Liver (tissue), 9 donors: Measurements from ENCODE around the gene LRRC36. TPM values are rescaled to one million over a fixed set of nuclear protein-coding genes. Genes with fewer than 3 reads are reported as not detected.

Experiments
- DNase-seq: peaks from one replicate; pipeline ENCODE4 v3.0.0-alpha.2; 2017; ENCODE audit warnings: low spot score
- H3K27ac ChIP-seq, 2 donors: one replicate each; pipeline ENCODE4 v1.7.0; 2013; ENCODE audit warnings: inconsistent platforms in 2 of 2, low read length in 2 of 2, control low read depth in 1 of 2, low read depth in 1 of 2, mild to moderate bottlenecking in 1 of 2
- H3K27me3 ChIP-seq, 4 donors: one replicate each; pipeline versions ENCODE4 v1.6.1 to v1.7.0; 2013; ENCODE audit warnings: low read length in 3 of 4, inconsistent platforms in 1 of 4, mild to moderate bottlenecking in 1 of 4, moderate library complexity in 1 of 4; ENCODE audit not compliant: control insufficient read depth in 4 of 4, insufficient read depth in 4 of 4
- H3K36me3 ChIP-seq, 4 donors: one replicate each; pipeline versions ENCODE4 v1.6.1 to v1.7.0; 2013; ENCODE audit warnings: low read length in 3 of 4, mild to moderate bottlenecking in 3 of 4, low read depth in 1 of 4, moderate library complexity in 1 of 4; ENCODE audit not compliant: control insufficient read depth in 4 of 4, insufficient read depth in 3 of 4
- H3K4me1 ChIP-seq, 4 donors: one replicate each; pipeline versions ENCODE4 v1.6.1 to v1.7.0; 2013; ENCODE audit warnings: low read length in 3 of 4, mild to moderate bottlenecking in 3 of 4, moderate library complexity in 1 of 4; ENCODE audit not compliant: control insufficient read depth in 4 of 4, insufficient read depth in 4 of 4
- H3K4me3 ChIP-seq, 3 donors: one replicate each; pipeline versions ENCODE4 v1.6.1 to v1.7.0; 2013; ENCODE audit warnings: low read length in 3 of 3, control low read depth in 1 of 3, low read depth in 1 of 3, mild to moderate bottlenecking in 1 of 3
- H3K9ac ChIP-seq, 2 donors: one replicate each; pipeline ENCODE4 v1.7.0; 2013; ENCODE audit warnings: low read length in 2 of 2, mild to moderate bottlenecking in 2 of 2, moderate library complexity in 2 of 2, control low read depth in 1 of 2, low read depth in 1 of 2
- H3K9me3 ChIP-seq, 4 donors: one replicate each; pipeline versions ENCODE4 v1.6.1 to v1.7.0; 2013; ENCODE audit warnings: low read length in 3 of 4; ENCODE audit not compliant: control insufficient read depth in 4 of 4
- ATF3 ChIP-seq: IDR thresholded peaks from 2 replicates; pipeline ENCODE4 v1.6.1; 2016; ENCODE audit warnings: antibody characterized with exemption
- CTCF ChIP-seq: fragments of 150-350 bp; IDR thresholded peaks from 2 replicates; pipeline ENCODE4 v1.5.1; 2017; ENCODE audit warnings: improper control_type of control experiment, low read depth, low read length; ENCODE audit not compliant: missing input control
- FOXA1 ChIP-seq: IDR thresholded peaks from 2 replicates; pipeline ENCODE4 v1.6.1; 2016; ENCODE audit warnings: antibody characterized with exemption
- GABPA ChIP-seq, 2 donors: IDR thresholded peaks in 1 of 2; conservative IDR thresholded peaks in 1 of 2; 2 replicates each; pipeline ENCODE4 v1.6.1; 2016; ENCODE audit warnings: antibody characterized with exemption in 2 of 2, mild to moderate bottlenecking in 1 of 2, moderate library complexity in 1 of 2
- HNF4A ChIP-seq, 2 donors: conservative IDR thresholded peaks; 2 replicates each; pipeline ENCODE4 v1.6.1; 2016; ENCODE audit warnings: antibody characterized with exemption in 2 of 2, mild to moderate bottlenecking in 2 of 2
- NR2F2 ChIP-seq: IDR thresholded peaks from 2 replicates; pipeline ENCODE4 v1.6.1; 2016; ENCODE audit warnings: antibody characterized with exemption
- RAD21 ChIP-seq, 2 donors: IDR thresholded peaks; 2 replicates each; pipeline ENCODE4 v1.6.1; 2016; ENCODE audit warnings: antibody characterized with exemption in 2 of 2, mild to moderate bottlenecking in 2 of 2
- RXRA ChIP-seq, 2 donors: IDR thresholded peaks; 2 replicates each; pipeline ENCODE4 v1.6.1; 2017 to 2018; ENCODE audit warnings: antibody characterized with exemption in 2 of 2, mild to moderate bottlenecking in 1 of 2
- SP1 ChIP-seq: IDR thresholded peaks from 2 replicates; pipeline ENCODE4 v1.6.1; 2018; ENCODE audit warnings: antibody characterized with exemption, mild to moderate bottlenecking
- YY1 ChIP-seq: IDR thresholded peaks from 2 replicates; pipeline ENCODE4 v1.6.1; 2016; ENCODE audit warnings: antibody characterized with exemption, mild to moderate bottlenecking
- ZBTB33 ChIP-seq: IDR thresholded peaks from 2 replicates; pipeline ENCODE4 v1.6.1; 2016; ENCODE audit warnings: antibody characterized with exemption
- WGBS: extraction: QIAGEN DNeasy Blood & Tissue Kit; methylation state at CpG from one replicate; pipeline ENCODE4 v1.1.7; 2013; 5-methylcytosine and 5-hydroxymethylcytosine counted together
- polyA plus RNA-seq, 2 donors: library from polyadenylated mRNA; stranded (reverse) in 1 of 2; unstranded in 1 of 2; fragments of 200-250 nt in 1 of 2; fragments of >200 nt in 1 of 2; fragmentation: Nextera tagmentation in 1 of 2; extraction: Ambion mirVana in 1 of 2; gene quantifications; one replicate each; pipeline versions ENCODE4 v1.2.1 to v1.2.3, GENCODE V29; 2013 to 2015
- total RNA-seq, 2 donors: library from RNA; depleted of rRNA; stranded (reverse); fragments of >200 nt; gene quantifications; one replicate each; pipeline ENCODE4 v1.2.3, GENCODE V29; 2014
- donor health status: healthy.
- donor health status: healthy.
- donor health status: healthy.
- donor health status: healthy.
- donor health status: healthy.

Gene LRRC36
- total and polyA plus RNA-seq, 4 donors, result 0.08 TPM; not detected in 3

GRCh38 chr16:67305216-67306071 is 21.2 kb upstream of the LRRC36 start:
- Histone ChIP-seq H3K9me3 (no peaks in the 10 kb centered on the region), H3K4me3 (no peak overlapping the region), H3K27ac (no peak overlapping the region), H3K9ac (no peak overlapping the region), H3K4me1 (no peaks in the 10 kb centered on the region), H3K36me3 (no peaks in the 10 kb centered on the region), H3K27me3 (no peaks in the 10 kb centered on the region)
- 91% methylated on average over 13 of the region's 13 CpGs for WGBS
- DNase-seq, result no peak
- TF ChIP-seq SP1, result no peak
- no peak for TF ChIP-seq RXRA (IDR thresholded peaks at IDR 0.05)
- TF ChIP-seq RAD21 (IDR thresholded peaks at IDR 0.05), result no peak
- no peak for TF ChIP-seq ZBTB33
- no peak for TF ChIP-seq FOXA1
- TF ChIP-seq HNF4A (conservative IDR thresholded peaks at IDR 0.05), result no peak
- no peak for TF ChIP-seq GABPA (IDR thresholded peaks at IDR 0.05 in 1 of 2, conservative IDR thresholded peaks at IDR 0.05 in 1 of 2)
- no peak for TF ChIP-seq YY1
- TF ChIP-seq ATF3, result no peak
- no peak for TF ChIP-seq NR2F2
- TF ChIP-seq CTCF, result no peak

- no peak overlapping the region for H3K4me3 ChIP-seq
- 92% methylated on average over 3 of the region's 3 CpGs for WGBS
- H3K4me1 ChIP-seq, result no peaks in the 10 kb centered on the region
- H3K36me3 ChIP-seq, result no peaks in the 10 kb centered on the region
- no peaks in the 10 kb centered on the region for H3K9me3 ChIP-seq
- DNase-seq, result no peak
- H3K27me3 ChIP-seq, result no peaks in the 10 kb centered on the region
- H3K9ac ChIP-seq, result no peak overlapping the region
- TF ChIP-seq HNF4A (conservative IDR thresholded peaks at IDR 0.05) (no peak), RXRA (IDR thresholded peaks at IDR 0.05) (no peak), FOXA1 (no peak), RAD21 (IDR thresholded peaks at IDR 0.05) (no peak), NR2F2 (no peak)
- no peak overlapping the region for H3K27ac ChIP-seq
These were observed 16.1 kb upstream of the LRRC36 start for GRCh38 chr16:67310561-67310960.
